Frontal cortex (tissue), 4 donors: ENCODE measurements around the gene COX17. TPM values are rescaled to one million over a fixed set of nuclear protein-coding genes. Genes with fewer than 3 reads are reported as not detected.

Experiments
- DNase-seq, 2 donors: peaks; one replicate each; pipeline ENCODE4 v3.0.0; 2012; ENCODE audit warnings: low spot score in 2 of 2
- FAIRE-seq: peaks from 2 replicates; lab custom pipeline; 2012; peaks lifted over from hg19 to GRCh38; lab: Jason Lieb, UNC
- total RNA-seq: library from RNA; depleted of rRNA; stranded (reverse); fragments of >200 nt; gene quantifications from one replicate; pipeline ENCODE4 v1.2.3, GENCODE V29; 2014
- donor health status: control.
- donor health status: control.
- donor health status: control.

The COX17 gene
- total RNA-seq, 1 donor from 2014 or later = 11.0 TPM

DNA sequence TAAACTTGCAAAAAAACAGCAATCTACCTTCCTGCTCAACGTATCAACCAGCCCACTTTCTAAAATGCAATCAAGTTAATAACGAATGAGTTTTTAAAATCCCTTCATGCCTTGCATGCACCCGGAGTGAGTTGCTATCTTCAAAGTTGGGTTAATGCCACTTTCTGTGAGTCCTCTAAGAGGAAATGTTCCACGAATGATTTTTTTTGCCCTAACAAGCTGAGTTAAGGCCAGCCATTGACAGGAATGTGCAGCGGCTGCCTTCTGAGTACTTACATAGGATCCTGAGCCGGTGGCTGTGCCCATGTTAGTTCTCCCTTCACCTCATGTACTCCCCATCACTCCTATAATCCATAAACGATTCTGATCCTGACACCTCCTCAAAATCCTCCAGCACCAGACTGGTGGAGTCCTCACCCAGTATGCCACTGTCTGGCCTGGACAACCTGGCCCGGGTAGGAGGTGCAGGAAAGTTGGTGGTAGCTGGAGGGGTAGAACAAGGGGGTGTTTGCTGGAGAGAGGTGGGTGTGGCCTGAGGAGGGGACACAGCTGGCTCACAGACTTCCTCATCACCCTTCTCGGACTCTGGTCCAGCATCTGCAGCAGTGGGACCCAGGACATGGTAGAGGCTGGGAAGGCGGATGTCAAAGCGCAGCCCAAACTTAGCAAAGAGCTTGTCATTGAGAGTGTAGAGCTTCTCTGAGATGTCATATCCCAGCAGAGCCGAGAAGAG, 29.2 kb downstream of the COX17 start:
- FAIRE-seq (no peak), DNase-seq (no peak)

GRCh38 chr3:119647171-119647570, 30.0 kb downstream of the COX17 start:
- FAIRE-seq (no peak), DNase-seq (no peak)

- FAIRE-seq = no peak
- DNase-seq = no peak
These were observed 31.4 kb downstream of the COX17 start for GRCh38 chr3:119645813-119646212.

DNA sequence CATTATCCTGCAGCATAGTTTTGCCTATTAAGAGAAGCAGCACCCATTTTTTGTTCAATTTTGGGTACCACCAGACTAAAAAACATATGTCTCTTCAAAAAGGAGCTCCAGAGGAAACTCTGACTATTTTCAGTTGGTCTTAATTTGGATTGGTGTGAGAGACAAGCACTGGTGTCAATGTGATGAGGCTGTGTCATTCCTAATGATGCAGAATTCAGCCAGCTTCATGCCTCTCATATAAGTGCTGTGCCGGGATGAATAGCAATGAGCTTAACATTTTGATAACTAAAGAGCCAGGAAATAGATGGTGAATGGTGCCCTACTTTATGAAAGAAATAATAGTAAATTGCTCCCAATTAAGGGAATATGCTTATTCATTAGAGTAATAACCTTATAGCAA, 32.7 kb downstream of the COX17 start:
- no peak for DNase-seq
- no peak for FAIRE-seq

GRCh38 chr3:119643528-119643927, 33.7 kb downstream of the COX17 start:
- FAIRE-seq (no peak), DNase-seq (no peak)

DNA sequence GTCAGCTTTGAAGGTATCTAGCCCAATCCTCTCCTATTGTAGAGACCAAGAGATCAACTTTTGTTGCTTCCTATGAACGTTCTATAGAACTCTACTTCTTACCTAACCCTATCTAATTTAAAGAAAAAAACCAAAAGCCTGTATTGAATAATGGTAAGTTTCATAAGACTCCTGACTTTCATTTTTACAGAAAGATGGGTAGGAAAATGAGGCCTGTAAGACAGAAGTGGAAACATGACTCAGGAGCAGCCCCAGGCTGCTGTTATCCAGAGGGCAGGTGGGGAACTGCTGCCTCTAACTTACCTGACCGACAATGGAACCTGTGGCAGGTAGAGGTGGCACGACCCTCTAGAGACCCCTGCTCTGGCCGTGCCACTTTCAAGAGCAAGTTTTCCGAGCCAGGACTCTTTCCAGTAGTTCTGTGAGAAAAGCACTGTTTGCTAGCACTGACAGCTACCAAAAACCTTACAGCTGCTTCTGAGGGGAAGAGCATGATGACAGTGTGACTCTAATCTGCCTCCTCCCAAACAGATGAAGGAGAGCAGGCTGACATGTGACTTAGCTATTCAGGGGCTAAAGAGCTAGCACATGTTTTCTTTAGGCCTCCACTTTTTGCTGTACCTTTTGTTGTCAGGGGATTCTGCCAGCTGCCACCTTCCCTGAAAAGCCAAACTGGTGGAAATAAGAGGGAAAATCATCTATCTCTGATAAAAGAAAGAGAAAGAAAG, 34.3 kb downstream of the COX17 start:
- DNase-seq = no peak
- no peak for FAIRE-seq

GRCh38 chr3:119641416-119641815, 35.8 kb downstream of the COX17 start:
- no peak for FAIRE-seq

DNA sequence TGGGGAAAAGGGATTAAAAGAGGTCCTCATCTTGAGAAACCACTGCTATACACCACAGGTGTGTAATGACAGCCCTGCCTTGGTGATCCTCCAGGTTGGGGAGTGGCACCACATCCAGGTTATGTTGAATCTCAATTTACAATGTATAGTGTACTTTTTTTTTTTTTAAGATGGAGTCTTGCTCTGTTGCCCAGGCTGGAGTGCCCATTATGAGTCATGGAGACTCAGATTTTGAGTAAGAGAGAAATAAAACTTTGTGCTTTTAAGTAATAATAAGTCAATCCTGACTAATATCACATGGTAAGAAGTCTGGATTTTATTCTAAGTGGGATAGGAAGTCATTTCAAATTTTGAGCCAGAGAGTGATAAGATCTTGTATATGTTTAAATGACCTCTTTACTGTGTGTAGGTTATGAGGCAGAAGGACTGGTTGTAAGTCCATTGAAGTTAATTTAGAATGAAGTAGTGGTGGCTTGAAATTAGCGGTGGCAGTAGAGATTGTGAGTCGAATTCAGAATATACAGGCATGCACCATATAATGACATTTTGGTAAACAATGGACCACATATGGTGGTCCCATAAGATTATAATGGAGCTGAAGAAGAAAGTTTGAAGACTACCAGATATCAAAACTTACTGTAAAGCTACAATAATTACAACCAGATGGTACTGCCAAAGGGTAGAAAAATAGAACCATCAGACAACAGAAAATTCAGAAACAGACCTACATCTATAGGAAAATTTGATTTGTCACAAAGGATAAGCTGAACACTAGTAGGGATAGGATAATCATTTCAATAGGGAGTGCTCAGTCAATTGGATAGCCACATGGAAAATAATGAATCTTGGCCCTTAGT, 37.5 kb downstream of the COX17 start:
- DNase-seq (no peak), FAIRE-seq (no peak)

More at GRCh38 chr3:119641416-119641815, 35.8 kb downstream of the COX17 start:
- no peak for DNase-seq

DNA sequence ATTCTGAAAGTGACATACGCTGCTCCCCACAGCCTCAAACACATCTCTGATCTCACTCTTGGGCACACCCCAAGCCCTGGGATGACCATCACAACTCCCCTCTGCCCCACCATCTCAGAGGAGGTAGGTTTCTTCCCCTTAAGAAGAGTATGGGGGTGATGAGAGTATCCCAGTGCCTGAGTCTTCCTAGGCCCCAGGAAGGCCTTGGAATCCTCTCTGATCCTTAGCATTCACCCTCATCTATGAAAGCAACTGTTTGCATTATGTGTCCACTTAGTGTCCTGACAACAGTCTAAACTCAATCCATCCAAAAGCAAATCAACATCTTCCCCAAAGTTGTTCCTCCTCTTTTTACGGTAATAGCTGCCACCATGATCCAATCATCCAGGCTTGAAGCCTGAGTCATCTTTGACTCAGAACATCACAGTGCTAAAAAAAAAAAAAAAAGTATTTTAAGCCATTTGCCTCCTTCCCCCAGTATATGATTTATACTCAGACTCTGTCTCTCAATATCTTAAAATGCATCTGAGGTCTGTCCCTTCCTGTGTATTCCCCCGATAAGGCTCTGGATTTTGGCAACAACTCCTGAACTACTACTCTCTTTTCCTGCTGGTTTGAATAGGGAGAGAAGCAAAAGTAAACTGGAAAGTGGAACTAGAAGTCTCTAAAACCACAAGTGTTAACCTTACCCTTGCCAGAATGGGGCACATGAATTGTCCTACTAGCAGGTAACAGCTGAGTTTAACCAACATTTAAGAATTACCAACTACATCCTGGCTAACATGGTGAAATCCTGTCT, 39.3 kb downstream of the COX17 start:
- FAIRE-seq = no peak
- peak in 1 of 2 donors; percentile 21 for DNase-seq

DNA sequence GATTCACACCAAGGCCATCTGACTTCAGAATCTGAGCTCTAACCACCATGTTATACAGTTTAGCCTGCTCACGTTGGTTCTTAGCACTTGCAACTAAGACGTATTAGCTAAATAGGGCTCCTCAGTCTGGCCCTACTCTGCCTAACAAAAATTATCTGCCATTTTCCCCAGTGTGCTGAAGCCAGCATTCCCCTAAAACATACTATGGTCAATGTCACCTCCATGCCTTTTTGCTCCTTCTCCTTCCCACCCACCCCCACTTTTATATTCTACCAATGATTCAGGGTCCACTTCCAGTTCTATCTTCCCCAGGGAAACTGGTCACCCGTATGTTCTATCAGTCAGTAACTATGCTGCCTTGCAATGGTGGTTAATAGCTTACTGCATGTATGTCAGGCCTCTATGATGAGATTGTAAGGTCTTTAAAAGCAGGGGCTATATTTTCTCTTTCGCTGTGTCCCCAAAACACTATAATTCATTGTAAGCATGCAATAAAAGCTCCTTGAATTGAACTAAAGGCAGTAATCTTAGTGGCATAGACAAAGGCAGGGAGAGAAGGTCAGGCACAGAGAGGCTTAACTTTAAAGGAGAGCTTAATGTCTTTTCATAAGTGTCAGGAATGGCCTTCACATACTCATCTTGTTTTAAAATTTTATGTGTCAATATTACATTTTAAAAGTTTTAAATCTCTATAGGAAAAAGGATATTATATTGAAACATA, 40.2 kb downstream of the COX17 start:
- FAIRE-seq (no peak), DNase-seq (no peak)

- FAIRE-seq (no peak), DNase-seq (no peak)
These were observed 41.0 kb downstream of the COX17 start for GRCh38 chr3:119636249-119636648.

DNA sequence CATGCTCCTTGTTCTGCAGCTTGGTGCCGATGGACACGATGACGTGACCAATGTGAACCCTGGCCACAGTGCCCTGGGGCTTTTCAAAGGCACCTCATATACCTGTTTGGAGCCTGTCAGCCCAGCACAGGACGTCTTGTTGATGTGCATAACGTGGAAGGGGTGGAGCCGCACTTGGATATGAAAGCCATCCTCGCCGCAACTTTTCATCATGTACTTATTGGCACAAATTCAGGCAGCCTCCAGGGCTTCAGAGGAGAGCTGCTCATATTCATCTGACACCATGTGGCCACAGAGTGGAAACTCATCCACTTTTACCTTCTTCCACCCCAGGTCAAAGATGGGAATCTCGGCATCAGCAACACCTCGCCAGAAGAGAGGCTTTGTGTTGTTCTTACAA, 41.5 kb downstream of the COX17 start:
- no peak for FAIRE-seq
- no peak for DNase-seq

DNA sequence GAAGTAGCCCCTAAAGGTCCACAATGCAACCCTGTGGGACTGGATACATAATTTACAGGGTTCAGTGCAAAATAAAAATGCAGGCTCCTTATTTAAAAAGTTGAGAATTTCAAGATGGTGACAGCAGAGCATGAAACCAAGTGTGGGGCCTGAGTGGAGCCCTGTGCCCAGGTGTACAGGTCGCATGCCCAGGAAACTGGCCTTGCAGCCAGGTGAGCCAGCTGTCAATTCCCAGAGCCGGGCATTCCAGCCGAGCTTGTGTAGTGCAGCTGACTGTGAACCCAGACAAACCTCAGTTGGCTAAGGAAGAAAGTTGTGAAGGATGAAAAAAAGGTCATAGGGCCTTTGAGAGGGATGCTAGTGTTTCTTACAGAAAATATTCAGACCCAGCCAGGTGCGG, 44.4 kb downstream of the COX17 start:
- DNase-seq = no peak
- no peak for FAIRE-seq

DNA sequence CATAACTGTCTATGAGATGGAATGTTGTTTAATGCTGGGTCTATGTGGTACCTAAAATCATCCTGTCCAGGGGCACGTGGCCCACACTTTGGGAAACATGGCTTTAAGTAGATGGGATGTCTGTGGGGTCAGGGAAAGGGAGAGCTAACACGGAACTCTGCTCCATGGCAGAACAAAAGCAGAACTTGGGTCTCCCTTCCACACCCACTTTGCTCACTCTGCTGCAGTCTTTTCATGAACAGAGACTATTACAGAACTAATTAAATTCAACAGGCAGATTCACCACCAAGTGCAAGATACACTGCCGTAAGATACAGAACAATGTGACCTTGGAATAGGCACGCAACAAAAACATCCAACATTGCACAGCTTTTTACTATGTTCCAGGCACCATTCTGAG, 45.0 kb downstream of the COX17 start:
- no peak for DNase-seq
- FAIRE-seq = no peak

DNA sequence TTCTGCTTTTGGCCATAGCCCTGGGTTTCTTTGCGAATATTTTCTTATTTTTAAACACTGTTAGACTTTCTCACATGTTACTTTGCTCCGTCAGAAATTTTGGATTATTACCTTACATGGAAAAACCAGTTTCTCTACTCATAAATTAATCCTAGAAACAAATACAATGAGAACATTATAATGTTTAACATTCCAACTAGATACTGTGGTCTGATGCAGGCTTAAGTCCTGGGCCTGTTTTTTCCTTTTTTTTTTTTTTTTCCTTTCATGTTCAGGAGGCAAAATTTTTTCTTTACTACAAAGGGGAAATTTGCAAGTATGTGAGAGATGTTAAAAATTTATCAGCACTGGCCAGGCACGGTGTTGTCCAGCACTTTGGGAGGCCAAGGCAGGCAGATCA, 45.7 kb downstream of the COX17 start:
- no peak for DNase-seq
- FAIRE-seq = no peak

GRCh38 chr3:119630880-119631329, 46.3 kb downstream of the COX17 start:
- FAIRE-seq (no peak), DNase-seq (no peak)

DNA sequence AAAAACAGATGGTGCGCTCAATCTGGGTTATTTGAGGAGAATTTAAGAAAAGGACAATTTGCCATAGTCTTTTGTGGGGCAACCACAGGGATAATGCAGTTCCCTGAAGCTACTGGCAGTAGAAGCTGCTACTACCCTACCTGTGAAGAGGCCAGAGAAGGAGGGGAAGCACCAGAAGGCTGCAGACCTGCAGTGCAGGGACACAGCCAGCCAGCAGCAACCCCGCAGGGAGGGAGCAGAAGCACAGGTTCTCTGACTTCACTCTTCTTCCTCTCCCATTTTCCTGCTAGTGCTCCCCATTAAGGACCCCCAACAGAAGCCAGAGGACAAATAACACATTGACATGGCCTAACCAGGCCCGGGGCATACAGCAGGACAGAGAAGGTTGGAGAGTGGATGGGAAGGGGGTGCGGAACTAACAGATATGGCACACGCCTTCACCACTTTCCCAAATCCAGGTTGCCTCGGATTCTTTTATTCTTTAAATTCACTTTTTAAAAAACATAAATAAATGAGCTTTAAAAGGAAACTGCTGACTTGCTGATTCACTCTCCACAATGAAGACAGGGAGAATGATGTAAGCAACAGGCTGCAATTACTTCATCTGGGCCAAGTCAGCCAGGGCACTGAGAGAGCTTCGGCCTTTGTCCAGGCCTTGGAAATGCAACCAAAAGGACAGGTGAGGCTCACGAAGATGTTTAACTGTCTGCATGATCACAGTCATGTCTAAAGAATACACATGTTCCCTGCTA, 46.9 kb downstream of the COX17 start:
- FAIRE-seq (no peak), DNase-seq (no peak)

GRCh38 chr3:119628816-119629445, 48.3 kb downstream of the COX17 start:
- DNase-seq (no peak), FAIRE-seq (no peak)
